Measurements from ENCODE around the gene HLX.

DNA sequence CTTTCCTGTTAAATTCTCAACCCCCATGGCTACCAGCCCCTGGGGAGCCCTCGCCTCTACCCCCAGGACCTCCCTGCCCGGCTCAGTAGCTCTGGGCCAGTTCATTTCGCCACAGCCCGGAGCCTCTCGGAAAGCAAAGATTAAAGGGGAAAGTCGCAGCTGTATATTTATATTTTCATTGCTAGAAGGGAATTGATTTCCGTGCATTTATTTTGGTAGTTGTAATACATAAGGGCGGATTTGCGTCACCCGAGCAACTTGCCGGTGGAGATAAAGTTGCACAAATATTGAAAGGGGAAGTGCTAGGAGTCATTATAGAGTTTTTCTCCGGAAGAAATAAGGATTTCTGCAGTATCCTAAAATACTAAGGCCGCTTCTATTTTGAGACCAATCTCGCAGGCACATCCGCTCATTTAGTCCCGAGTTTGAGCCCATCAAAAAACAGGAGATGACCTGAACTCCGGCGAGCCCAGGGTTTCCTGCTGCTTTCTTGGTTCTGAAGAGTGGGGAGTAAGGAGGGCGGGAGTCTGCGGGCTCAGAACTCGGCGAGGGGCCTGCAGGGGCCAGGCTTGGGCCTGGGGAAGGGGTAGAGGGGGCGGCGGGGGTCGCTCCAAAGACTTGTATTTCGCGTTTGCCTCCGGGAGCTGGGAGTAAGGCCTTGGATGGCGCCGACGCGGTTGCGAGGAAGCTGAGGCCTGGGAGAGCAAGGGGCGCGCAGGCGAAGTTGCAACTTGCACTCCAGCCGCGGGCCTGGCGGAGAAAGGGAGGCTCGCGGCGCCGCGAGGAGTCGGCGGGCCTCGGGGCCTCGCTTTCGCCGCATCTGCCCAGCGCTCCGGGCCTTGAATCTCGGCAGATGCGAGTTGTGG is 2.5 kb upstream of the HLX start:
- TF ChIP-seq POLR2AphosphoS5 (IDR thresholded peaks at IDR 0.05): peak; percentile 48 to 63 (median 55)
- TF ChIP-seq, protein P1, sequence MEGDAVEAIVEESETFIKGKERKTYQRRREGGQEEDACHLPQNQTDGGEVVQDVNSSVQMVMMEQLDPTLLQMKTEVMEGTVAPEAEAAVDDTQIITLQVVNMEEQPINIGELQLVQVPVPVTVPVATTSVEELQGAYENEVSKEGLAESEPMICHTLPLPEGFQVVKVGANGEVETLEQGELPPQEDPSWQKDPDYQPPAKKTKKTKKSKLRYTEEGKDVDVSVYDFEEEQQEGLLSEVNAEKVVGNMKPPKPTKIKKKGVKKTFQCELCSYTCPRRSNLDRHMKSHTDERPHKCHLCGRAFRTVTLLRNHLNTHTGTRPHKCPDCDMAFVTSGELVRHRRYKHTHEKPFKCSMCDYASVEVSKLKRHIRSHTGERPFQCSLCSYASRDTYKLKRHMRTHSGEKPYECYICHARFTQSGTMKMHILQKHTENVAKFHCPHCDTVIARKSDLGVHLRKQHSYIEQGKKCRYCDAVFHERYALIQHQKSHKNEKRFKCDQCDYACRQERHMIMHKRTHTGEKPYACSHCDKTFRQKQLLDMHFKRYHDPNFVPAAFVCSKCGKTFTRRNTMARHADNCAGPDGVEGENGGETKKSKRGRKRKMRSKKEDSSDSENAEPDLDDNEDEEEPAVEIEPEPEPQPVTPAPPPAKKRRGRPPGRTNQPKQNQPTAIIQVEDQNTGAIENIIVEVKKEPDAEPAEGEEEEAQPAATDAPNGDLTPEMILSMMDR (IDR thresholded peaks at IDR 0.05 in 8 of 11, conservative IDR thresholded peaks at IDR 0.05 in 3 of 11): no peak
